GM08714 (cell line): ENCODE results near the gene ABAT.
"Not testable (repeated sequence)": the region's sequence is repeated elsewhere in the genome, so short reads cannot be mapped to it uniquely, and the experiment has no call there.

Experiments
- H3K4me3 ChIP-seq: fragments of 200-500 bp; sonication (Bioruptor generic); 2 replicates; pipeline ENCODE4 v1.5.1; 2014; ENCODE audit warnings: mild to moderate bottlenecking, low read length, inconsistent platforms
- ZNF274 ChIP-seq: IDR thresholded peaks from 2 replicates; pipeline ENCODE4 v1.6.1; 2012; ENCODE audit warnings: mild to moderate bottlenecking, low read depth, low read length

Gene ABAT

GRCh38 chr16:8730335-8730915 lies 56.0 kb downstream of the ABAT start:
- no peak for TF ChIP-seq ZNF274
- no peak overlapping the region for H3K4me3 ChIP-seq

DNA sequence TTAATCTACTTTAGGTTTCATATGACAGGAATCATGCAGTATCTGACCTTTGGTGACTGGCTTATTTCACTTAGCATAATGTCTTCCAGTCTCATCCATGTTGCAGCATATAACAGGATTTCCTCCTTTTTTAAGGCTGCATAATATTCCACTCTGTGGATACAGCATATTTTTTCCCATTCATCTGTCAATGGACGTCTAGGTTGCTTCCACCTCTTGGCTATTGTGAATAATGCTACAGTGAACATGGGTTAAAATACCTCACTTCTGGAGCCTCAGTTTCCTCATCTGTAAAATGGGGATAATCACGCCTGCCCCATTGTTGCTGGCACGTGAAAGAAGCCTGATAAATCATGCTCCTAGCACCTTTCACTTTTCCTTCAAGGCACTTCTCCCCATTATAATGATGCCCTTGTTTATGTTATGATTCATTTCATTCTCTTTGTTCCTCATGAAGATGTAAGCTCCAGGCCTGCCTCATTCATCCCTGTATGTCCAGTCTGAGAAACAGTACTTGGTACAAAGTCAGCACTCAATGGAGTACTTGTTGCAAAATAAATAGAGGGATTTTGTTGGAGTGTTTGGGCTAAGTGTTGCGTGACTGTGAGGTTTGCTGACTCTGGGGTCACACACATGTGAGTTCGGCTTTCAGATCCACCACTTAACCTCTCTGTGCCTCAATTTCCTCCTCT lies 59.6 kb downstream of the ABAT start:
- TF ChIP-seq ZNF274: no peak
- no peak overlapping the region for H3K4me3 ChIP-seq

DNA sequence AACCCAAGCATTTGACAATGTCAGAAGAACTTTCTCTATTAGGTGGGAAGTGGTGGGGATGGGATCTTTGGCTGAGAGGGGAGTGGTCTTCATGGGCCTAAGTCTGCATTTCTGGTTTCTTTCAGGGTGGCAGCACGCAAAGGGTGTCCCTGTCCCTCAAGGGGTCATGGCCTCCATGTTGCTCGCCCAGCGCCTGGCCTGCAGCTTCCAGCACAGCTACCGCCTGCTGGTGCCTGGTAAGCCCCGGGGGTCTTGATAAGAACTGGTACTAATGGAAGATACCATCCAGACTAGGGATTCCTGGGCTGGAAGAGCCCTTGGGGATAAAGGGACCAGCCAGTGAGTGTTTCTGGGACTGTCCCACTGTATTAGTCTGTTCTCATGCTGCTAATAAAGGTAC lies 61.2 kb downstream of the ABAT start:
- no peak overlapping the region for H3K4me3 ChIP-seq
- TF ChIP-seq ZNF274: no peak

- no peak overlapping the region for H3K4me3 ChIP-seq
- no peak for TF ChIP-seq ZNF274
Measured at GRCh38 chr16:8736123-8736668, 61.8 kb downstream of the ABAT start.

- TF ChIP-seq ZNF274: no peak
- no peak overlapping the region for H3K4me3 ChIP-seq
Measured at GRCh38 chr16:8739151-8739550, 64.7 kb downstream of the ABAT start.

GRCh38 chr16:8739989-8740704 lies 65.7 kb downstream of the ABAT start:
- no peak for TF ChIP-seq ZNF274
- H3K4me3 ChIP-seq: no peak overlapping the region

- no peak for TF ChIP-seq ZNF274
Measured at GRCh38 chr16:8740775-8741355, 66.4 kb downstream of the ABAT start.

DNA sequence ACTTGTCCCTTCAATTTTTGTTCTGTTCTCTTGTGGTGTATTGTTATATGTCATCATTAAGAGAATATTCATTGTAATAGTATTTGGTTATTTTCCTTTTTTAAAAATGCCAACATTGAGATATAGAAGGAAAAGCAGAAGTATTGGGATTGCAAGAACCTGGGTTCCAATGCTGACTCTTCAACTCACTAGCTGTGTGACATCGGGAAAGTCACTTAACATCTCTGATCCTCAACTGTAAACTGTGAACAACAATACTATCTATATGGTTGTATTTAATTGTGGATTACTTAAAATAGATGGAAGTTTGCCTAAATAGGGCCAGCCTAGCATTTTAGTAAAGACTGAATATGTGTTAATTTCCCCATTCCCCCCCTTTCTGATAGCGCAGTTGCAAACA lies 67.2 kb downstream of the ABAT start:
- no peak overlapping the region for H3K4me3 ChIP-seq
- TF ChIP-seq ZNF274: no peak

More at GRCh38 chr16:8740775-8741355, 66.4 kb downstream of the ABAT start:
- no peak overlapping the region for H3K4me3 ChIP-seq

DNA sequence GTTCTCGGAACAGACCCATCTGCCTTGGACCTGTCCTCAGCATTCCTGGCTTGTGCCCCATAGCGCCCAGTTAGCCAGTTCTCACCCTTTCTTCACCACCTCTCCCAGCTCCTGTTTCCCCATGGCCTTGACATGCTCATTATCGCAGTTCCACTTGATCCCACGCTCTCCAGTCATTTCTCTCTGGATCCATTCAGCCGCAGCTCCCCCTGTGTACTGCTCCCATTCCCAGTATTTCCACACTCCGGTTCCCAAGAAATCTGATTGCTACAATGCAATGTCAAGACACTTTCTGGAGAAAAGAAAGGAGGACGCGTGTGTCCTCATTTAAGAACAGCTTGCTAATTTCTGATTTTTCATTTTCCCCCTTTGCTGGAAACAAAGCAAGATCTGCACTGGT lies 67.7 kb downstream of the ABAT start:
- H3K4me3 ChIP-seq: no peak overlapping the region
- TF ChIP-seq ZNF274: no peak

GRCh38 chr16:8748944-8749343 lies 74.5 kb downstream of the ABAT start:
- not testable (repeated sequence) for H3K4me3 ChIP-seq

DNA sequence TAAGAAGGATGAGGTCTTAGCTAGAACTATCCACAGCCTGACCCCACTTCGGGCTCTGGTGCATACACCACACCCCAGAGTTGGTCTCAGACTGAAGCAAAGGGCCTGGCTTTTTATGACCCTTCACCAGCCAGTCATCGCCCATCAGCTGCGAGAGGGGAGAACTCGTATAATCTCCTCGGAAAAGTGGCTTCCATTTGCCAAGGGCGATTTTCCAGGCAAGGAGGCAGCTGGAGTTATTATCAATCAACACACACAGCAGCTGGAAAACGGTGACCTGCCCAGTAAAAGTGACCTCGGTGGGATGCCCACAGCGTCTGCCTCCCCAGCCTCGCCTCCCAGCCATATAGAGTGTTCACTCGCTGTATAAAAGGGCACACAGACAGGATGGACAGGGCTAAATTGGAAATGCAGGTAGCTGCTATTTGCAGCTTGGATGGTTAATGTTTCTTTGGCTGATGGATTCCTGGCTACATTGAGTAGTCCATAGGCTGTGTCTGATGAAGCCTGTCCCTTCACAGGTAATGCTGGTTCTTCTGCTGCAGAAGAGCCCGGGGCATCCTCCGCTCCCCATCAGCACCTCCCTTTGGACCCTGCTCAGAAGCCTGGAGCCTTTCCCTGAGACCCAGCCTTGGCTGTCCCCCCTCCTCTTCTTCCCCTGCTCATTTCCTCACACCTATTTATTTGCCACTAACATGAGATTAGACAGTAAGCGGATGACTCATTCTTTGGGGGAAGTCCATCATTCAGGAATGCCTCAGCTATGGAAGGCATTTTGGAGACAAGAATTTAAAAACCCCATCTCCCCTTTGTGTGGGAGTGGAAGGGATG lies 77.3 kb downstream of the ABAT start:
- no peak overlapping the region for H3K4me3 ChIP-seq
- no peak for TF ChIP-seq ZNF274

- no peak overlapping the region for H3K4me3 ChIP-seq
- no peak for TF ChIP-seq ZNF274
Measured at GRCh38 chr16:8752706-8753105, 78.3 kb downstream of the ABAT start.

GRCh38 chr16:8753416-8754054 lies 79.1 kb downstream of the ABAT start:
- no peak overlapping the region for H3K4me3 ChIP-seq
- TF ChIP-seq ZNF274: no peak

GRCh38 chr16:8756755-8757154 lies 82.3 kb downstream of the ABAT start:
- TF ChIP-seq ZNF274: no peak
- no peak overlapping the region for H3K4me3 ChIP-seq
